ENCODE measurements around the gene APOOL. TPM values are rescaled to one million over a fixed set of nuclear protein-coding genes. Genes with fewer than 3 reads are reported as not detected.

APOOL gene
- total and polyA plus RNA-seq, 2 of the 13 experiments (the other 11 are each of a cell fraction or from before 2014, with no cell fraction given) = 7.3 to 13.9 TPM

- TF ChIP-seq HBP1 (CRISPR knock-in tag; IDR thresholded peaks at IDR 0.05; ENCODE audit: low read depth) (no peak), KLF9 (CRISPR knock-in tag; IDR thresholded peaks at IDR 0.05; ENCODE audit: low read depth) (no peak)
- TF ChIP-seq, protein P1, sequence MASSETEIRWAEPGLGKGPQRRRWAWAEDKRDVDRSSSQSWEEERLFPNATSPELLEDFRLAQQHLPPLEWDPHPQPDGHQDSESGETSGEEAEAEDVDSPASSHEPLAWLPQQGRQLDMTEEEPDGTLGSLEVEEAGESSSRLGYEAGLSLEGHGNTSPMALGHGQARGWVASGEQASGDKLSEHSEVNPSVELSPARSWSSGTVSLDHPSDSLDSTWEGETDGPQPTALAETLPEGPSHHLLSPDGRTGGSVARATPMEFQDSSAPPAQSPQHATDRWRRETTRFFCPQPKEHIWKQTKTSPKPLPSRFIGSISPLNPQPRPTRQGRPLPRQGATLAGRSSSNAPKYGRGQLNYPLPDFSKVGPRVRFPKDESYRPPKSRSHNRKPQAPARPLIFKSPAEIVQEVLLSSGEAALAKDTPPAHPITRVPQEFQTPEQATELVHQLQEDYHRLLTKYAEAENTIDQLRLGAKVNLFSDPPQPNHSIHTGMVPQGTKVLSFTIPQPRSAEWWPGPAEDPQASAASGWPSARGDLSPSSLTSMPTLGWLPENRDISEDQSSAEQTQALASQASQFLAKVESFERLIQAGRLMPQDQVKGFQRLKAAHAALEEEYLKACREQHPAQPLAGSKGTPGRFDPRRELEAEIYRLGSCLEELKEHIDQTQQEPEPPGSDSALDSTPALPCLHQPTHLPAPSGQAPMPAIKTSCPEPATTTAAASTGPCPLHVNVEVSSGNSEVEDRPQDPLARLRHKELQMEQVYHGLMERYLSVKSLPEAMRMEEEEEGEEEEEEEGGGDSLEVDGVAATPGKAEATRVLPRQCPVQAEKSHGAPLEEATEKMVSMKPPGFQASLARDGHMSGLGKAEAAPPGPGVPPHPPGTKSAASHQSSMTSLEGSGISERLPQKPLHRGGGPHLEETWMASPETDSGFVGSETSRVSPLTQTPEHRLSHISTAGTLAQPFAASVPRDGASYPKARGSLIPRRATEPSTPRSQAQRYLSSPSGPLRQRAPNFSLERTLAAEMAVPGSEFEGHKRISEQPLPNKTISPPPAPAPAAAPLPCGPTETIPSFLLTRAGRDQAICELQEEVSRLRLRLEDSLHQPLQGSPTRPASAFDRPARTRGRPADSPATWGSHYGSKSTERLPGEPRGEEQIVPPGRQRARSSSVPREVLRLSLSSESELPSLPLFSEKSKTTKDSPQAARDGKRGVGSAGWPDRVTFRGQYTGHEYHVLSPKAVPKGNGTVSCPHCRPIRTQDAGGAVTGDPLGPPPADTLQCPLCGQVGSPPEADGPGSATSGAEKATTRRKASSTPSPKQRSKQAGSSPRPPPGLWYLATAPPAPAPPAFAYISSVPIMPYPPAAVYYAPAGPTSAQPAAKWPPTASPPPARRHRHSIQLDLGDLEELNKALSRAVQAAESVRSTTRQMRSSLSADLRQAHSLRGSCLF (CRISPR knock-in tag; IDR thresholded peaks at IDR 0.05; ENCODE audit: borderline replicate concordance) = no peak
Measured at GRCh38 chrX:85115252-85115651, 111.6 kb downstream of the APOOL start (continued).

GRCh38 chrX:85136409-85136808, 132.7 kb downstream of the APOOL start:
- in situ Hi-C loops (cut with HindIII; ENCODE audit: extremely low pct_ligation_motif_present, low pct_unique_long_range_greater_than_20kb) = no loop called here
- Histone ChIP-seq H4K20me1 (ENCODE audit: insufficient read depth, low read length) (no peaks in the 10 kb centered on the region), H3K27me3 (ENCODE audit: control insufficient read depth in 1 of 2, insufficient read depth in 2 of 2, low read length in 2 of 2) (no peaks in the 10 kb centered on the region), H3K79me2 (ENCODE audit: insufficient read depth, low read length) (no peaks in the 10 kb centered on the region), H3K4me3 (replicated peaks in 1 of 3; ENCODE audit: insufficient read depth in 1 of 3, low read depth in 2 of 3, low read length in 3 of 3) (no peak overlapping the region), H3K9me3 (ENCODE audit: low read length) (no peaks in the 10 kb centered on the region), H3K27ac (ENCODE audit: extremely low read length, insufficient read depth, low read length) (no peak overlapping the region), H3K9ac (ENCODE audit: insufficient read depth, low read depth, low read length) (no peak overlapping the region), H3K4me2 (ENCODE audit: low read depth, low read length) (no peak overlapping the region), H3K36me3 (replicated peaks in 1 of 2; ENCODE audit: control insufficient read depth in 1 of 2, insufficient read depth in 2 of 2, low read length in 2 of 2) (no peaks in the 10 kb centered on the region), H3K4me1 (ENCODE audit: insufficient read depth, low read length) (no peaks in the 10 kb centered on the region), H2AFZ (ENCODE audit: low read length) (no peak overlapping the region)
- DNase-seq (ENCODE audit: low spot score) (no peak), FAIRE-seq (no peak), ATAC-seq (no peak)
- intact Hi-C loops (cut with micrococcal nuclease; ENCODE audit: unreplicated experiment) = no loop called here
- no peak for TF ChIP-seq RXRB (CRISPR knock-in tag; IDR thresholded peaks at IDR 0.05; ENCODE audit: borderline replicate concordance)
- no peak for TF ChIP-seq ZNF572 (CRISPR knock-in tag; IDR thresholded peaks at IDR 0.05)
- no peak for TF ChIP-seq ZNF660 (CRISPR knock-in tag; IDR thresholded peaks at IDR 0.05; ENCODE audit: borderline replicate concordance, low read depth)
- TF ChIP-seq ZNF350 (CRISPR knock-in tag; IDR thresholded peaks at IDR 0.05; ENCODE audit: borderline replicate concordance, low read depth) = no peak
- TF ChIP-seq LCORL (IDR thresholded peaks at IDR 0.05) = no peak
- no peak for TF ChIP-seq LCORL (CRISPR knock-in tag; IDR thresholded peaks at IDR 0.05)
- TF ChIP-seq ZNF549 (CRISPR knock-in tag; IDR thresholded peaks at IDR 0.05) = no peak
- no peak for TF ChIP-seq ZNF800 (CRISPR knock-in tag; IDR thresholded peaks at IDR 0.05)
- no peak for TF ChIP-seq SRSF1 (optimal IDR thresholded peaks at IDR 0.05; ENCODE audit: low read depth, low read length)
- BruUV-seq (replicated peaks) = no TSS peak
- ChIA-PET POLR2A (no interaction called here), CTCF (ENCODE audit: low intra/inter-chr PET ratio, low total read pairs) (no interaction called here)

Data from HepG2 (cell line).